Fibroblast of skin of abdomen (primary cell): ENCODE results near the gene PANK2.
"Not testable (repeated sequence)": the region's sequence is repeated elsewhere in the genome, so short reads cannot be mapped to it uniquely, and the experiment has no call there.

ENCODE experiments used
- DNase-seq: peaks from one replicate; pipeline ENCODE4 v3.0.0-alpha.2; 2013

PANK2 gene

DNA sequence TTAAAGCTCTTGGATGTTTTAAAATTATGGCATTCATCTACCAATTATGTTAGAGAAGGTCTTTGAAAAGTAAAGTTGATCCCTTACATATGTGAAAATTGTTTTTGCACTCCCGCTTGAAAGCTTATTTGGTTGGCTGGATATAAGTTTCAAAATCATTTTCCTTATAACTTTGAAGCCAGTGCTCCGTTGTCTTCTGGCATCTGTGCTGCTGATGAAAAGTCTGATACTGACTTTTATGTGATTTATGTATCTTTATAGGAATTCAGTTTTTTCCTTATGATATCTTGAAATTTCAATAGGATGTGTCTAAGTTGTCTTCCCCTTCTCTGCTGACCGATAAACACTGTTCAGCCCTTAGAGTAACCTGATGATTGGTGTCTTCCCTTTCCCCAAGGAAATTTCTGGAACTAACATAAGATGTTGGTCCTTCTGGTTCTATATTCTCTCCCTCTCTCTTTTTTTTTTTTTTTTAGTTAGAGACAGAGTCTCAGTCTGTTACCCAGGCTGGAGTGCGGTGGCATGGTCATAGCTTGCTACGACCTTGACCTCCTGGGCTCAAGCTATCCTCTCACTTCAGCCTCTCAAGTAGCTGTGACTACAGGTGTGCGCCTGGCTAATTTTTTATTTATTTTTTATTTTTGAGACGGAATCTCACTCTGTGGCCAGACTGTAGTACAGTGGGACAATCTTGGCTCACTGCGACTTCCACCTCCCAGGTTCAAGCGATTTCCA lies 12.7 kb downstream of the PANK2 start:
- no peak for DNase-seq

DNA sequence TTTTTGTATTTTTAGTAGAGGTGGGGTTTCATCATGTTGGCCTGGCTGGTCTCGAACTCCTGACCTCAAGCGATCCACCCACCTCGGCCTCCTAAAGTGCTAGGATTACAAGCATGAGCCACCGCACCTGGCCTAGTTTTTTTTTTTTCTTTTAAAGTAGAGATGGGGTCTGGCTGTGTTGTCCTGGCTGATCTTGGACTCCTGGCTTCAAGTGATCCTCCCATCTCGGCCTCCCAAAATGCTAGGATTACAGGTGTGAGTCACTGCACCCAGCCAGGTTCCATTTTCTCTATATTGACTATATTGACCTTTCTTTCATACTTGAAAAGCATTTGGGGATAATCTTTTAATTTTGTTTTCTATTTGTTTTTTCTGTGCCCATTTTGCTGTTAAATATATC lies 13.3 kb downstream of the PANK2 start:
- no peak for DNase-seq

DNA sequence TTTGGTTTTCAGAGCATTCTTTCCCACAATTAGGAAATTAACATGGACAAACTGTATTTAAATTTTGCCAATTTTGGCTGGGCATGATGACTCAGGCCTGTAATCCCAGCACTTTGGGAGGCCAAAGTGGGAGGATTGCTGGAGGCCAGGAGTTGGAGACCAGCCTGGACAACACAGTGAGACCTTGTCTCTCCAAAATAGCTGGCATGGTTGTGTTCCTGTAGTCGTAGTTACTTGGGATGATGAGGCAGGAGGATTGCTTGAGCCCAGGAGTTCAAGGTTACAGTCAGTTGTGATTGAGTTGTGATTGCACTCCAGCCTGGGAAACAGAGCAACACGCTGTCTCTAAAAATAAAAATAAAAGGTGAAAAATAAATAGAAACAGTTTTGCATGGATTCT lies 15.0 kb downstream of the PANK2 start:
- DNase-seq = no peak

DNA sequence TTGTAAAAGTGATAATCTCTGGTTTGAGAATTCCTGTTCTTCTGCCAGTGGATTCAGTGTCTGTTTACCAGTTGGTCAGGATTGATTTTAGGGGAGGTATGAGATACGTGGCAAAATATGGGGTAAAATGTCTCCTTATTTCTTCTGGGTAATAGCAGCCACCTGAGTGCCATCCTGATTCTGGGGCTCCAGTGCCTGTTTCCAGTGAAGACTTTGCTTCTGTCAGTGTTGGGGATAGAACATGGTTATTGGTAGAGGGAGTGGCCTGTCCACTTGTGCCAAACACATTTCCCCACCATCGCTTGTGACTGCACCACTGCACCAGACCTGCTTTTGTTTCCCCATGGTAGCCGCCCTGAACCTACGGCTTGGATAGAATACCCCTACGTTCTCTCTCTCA lies 15.7 kb downstream of the PANK2 start:
- no peak for DNase-seq

DNA sequence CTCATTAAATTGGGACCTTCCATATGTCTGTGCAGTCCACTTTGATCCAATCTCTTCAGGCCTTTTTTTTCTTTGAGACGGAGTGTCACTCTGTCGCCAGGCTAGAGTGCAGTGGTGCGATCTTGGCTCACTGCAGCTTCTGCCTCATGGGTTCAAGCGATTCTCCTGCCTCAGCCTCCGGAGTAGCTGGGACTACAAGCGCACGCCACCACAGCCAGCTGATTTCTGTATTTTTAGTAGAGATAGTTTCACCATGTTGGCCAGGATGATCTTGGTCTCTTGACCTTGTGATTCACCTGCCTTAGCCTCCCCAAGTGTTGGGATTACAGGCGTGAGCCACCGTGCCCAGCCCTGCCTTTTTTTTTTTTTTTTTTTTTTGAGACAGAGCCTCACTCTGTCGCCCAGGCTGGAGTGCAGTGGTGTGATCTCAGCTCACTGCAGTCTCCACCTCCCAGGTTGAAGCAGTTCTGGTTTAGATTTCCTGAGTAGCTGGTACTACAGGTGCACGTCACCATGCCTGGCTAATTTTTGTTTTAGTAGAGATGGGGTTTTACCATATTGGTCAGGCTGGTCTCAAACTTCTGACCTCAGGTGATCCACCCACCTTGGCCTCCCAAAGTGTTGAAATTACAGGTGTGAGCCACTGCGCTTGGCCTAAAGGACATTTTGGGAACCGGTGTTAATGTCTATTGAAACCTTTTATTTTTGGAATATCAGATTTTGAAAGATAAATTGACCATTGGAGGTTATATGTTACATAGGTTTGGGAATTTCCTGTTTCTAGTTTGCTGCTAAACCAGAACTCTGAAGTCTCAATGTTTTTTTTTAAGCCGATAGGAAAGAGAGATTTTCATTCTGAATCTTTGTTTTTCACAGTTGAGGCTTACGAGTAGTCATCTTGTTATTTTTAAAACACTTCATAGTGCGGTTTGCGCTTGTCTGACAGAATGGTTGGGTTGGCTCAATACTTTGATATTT lies 17.8 kb downstream of the PANK2 start:
- not testable (repeated sequence) for DNase-seq

DNA sequence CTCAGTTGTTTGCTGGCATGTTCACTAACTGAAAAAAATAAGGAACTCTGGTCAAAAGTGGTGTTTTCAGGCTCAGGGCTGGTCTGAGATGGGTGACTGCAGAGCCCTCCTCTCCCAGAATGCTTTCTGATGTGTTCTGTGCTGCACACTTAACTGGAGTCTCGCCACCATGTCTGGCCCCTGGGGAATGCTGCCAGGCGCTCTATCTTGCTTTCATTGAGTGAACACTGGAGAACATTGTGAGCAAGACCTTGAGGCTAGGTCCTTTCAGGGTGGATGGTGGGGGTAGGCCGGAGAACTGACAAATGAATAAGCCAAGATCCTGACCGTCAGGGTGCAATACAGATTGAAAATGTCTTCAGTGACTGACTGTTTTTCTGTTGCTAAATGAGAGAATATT lies 19.5 kb downstream of the PANK2 start:
- no peak for DNase-seq

DNA sequence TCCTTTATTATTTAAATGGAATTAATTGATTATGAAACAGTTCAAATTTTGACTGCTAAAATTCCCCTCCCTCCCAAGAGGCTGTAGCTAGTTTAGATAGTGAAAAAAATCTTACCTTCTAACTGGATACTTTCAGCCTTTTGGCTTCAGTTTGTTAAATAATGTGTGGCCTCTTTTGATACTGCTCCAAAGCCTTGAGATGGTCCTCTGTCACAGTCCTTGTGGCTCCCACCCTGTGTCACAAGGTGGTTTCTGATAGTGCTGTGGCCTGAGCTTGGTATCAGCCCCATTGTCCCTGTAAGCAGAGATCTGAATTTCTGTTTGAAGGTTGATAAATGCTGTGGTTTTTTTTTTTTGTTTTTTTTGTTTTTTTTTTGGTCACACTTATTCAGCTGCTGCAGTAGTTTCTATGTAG lies 20.8 kb downstream of the PANK2 start:
- DNase-seq = no peak

DNA sequence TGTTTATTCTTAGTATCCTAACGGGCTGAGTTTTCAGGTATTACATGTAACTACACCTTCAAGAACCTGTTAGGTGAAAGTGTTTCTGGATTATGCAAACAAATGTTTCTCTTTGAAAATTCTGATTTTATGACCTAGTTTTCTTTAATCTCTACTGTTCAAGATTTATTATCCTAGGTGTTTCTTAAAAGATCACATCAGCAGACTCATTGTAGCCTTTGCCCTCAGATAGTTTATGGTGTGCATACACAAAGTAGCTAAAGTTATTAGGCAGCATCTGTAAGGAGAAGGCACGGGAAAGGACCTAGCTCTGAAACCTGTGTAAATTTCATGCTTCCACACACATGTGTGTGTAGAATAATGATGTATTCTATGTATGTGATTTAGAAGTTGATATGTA lies 21.7 kb downstream of the PANK2 start:
- DNase-seq = no peak

DNA sequence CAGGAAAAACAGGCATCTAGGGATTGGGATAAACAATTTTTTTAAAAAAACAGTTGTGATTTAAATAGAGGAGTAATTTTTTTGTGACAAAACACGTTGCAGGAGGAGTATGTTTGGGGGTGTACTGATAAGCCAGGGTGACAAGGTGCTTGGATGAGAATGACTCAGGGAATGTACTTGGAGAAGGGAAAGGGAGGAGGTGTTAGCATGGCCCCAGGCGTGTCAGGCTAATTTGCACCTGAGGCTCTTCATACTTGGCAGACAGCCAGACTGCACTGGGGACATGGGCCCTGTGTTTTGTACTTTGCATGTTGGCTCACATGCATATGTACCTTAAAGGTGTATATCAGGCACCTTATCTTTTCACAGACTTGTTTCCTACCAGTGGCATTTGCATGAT lies 22.8 kb downstream of the PANK2 start:
- DNase-seq = no peak

DNA sequence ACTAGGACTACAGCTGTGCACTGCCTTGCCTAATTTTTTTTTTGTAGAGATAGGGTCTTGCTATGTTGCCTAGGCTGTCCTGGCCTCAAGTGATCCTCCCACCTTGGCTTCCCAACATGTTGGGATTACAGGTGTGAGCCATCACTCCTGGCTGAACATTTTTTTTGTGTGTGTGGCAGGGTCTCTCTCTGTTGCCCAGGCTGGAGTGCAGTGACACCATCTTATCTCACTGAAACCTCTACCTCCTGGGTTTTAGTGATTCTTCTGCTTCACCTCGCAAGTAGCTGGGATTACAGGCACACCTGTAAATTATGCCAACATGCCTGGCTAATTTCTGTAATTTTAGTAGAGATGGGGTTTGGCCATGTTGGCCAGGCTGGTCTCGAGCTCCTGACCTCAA lies 25.3 kb downstream of the PANK2 start:
- no peak for DNase-seq

DNA sequence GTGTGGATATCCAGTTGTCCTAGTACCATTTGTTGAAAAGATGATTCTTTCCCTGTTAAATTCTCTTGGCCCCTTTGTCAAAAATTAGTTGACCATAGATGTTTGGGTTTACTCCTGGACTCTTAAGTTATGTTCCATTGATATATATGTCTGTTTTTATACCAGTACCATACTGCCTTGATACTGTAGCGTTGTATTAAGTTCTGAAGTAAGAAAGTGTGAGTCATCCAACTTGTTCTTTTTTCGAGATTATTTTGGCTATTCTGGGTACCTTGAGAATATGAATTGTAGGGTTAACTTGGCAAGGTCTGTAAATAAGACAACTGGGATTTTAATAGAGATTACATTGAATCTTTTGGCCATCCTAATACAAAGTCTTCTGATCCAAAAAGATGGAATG lies 26.5 kb downstream of the PANK2 start:
- DNase-seq = no peak

DNA sequence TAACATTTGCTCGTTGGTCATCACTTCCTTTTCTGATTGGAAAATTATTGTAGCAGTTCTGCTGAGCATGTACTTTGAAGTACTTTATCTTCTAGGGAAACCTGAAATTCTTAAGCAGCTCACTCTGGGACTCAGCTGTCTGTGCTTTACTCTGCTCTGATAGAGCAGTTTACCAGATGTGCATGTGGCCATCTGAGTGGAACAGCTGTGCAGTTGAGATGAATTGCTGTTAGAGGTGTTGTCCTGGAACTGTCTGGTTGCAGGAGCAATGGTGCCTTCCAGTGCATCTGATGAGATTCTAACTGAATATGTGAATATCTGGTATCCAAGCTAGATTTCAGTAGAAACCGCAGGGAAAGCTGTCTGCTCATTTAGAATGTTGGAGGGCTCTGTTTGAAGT lies 27.2 kb downstream of the PANK2 start:
- no peak for DNase-seq

DNA sequence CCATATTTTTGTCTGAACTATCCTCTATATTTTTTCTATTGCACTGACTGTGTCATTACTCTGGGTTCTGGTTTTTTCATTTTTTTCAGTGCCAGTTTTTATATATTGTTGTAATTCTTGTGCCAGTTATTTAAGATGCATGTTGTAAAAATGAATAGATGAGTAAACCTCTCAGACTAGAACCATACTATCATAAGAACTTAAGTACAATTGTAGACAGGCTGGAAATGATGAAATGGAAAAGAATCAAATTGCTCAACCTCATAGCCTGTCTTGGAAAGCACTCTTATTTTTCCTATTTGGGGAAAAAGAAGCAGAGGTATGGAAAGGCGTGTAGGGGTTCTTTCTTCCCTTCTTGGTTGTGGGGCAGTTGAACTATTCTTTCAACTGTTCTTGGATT lies 30.2 kb downstream of the PANK2 start:
- peak; percentile 51 for DNase-seq

DNA sequence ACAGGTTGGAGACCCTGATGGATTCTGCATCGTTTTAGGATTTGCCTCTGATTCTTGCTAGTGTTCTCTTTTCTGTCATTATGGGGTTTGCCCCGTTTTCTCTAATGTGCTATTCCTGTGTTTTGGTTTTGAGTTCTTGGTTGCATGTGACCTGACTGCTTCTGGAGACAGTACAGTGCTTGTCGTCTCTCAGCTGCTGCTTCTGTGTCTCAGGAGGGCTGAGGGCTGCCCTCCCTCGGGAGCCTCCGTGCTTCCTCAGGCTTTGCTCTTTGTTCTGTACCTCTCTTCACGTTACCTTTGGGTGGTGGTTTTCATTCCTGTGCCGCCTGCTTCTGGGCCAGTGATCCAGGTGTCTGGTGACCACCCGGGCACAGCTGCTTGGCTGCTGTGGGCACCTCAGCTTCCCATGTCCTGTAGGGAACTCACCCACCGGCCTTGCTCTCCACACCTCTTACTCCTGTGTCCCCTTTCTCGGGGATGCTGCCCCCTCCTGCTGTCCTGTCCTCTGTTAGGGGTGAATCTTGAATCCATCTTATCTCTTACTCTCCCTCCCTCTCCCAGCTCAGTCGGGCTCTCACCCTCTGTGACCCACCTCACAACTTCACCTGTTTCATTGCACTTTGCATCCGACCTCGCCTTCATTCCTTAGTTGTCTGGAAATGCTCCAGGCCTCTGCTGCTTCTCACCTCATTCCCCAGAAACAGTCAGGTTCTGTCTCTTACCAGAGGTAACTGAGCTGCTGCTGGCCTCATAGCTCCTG lies 33.2 kb downstream of the PANK2 start:
- DNase-seq = no peak

DNA sequence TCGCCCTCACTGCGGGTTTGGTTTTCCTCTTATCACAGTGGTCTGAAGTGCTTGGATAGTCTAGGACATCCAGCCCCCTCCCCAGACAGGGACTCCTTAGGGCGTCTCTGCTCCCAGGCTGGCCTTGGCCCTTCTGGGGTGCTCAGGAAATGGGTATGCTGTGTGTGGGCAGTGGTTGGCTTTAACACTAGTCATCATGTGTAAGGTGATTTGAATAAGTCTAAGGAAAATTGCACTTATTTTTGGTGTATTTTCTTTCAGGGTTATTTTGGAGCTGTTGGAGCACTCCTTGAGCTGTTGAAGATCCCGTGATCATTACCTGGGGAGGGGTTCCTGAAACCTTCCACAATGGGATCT lies 33.8 kb downstream of the PANK2 start:
- DNase-seq = no peak

DNA sequence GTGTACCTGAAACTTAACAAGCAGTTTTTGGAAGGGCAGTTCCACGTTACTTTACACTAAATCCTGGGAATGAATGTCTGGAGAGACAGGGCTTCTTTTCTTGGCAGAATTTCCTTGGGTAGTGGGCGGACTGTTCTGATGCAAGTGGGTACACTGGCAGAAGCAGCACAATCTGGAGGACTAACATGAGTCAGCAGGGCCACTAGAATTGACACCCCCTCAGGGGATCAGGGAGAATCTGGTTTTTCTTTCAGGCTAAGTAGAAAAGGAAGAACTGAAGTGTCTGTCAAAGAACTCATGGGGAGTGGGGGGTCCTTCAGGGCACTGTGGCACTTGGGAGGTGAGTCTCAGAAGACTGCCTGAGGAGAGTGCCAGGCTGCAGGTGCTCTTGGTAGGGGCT lies 34.6 kb downstream of the PANK2 start:
- peak; percentile 36 for DNase-seq

DNA sequence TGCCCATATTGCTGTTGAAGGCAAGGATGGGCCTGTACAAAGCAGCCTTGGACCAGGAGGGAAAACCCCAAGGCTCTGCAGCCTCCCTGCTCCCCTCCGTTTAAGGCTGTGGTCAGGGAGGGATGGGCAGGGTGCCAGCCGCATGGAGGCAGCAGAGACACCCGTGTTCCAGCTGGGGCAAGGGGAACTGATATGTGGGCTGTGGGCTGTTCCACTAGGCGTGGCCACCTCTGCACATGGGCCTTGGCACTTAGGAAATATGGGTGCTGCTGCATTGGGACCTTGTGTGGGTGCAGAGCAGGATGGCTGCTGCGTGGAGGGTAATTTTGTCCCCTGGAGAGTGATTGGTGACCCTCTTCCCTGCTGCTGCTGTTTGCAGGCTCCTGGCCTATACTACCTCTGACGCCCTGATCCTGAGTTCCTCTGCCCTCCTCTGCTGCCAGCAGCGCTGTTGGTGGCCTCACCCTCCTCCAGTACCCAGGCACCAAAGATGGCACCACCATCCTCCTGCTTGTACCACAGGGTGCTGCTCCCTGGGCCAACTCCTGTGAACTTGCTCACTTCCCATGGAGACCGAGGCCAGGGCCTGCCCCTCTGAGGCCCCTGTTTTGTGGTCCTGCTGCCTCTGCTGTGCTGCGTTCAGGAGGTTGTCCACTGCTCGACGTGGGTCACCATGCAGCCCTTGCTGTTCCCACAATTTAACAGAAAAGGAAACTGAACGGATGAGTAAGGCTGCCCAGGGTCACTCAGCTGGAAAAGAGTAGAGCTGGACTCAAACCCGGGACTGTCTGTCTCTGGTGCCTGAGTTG lies 35.3 kb downstream of the PANK2 start:
- no peak for DNase-seq

DNA sequence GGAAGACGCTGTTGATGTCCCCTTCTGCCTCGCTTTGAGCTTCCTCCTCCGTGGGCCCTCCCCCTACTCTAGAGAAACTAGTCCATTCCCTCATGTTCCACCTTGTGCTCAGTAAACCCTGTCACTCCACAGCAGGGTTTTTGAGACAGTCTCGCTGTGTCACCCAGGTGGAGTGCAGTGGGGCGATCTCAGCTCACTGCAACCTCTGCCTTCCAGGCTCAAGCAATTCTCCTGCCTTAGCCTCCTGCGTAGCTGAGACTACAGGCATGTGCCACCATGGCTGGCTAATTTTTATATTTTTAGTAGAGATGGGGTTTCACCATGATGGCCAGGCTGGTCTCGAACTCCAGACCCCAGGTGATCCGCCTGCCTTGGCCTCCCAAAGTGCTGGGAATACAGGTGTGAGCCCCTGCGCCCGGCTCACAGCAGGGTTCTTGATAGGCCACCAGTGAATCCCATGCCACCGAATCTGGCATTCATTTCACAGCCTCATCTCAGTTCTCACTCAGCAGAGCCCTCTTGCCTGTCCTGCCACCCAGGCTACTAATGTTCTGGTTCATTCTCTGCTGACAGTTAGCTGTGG lies 36.0 kb downstream of the PANK2 start:
- no peak for DNase-seq

DNA sequence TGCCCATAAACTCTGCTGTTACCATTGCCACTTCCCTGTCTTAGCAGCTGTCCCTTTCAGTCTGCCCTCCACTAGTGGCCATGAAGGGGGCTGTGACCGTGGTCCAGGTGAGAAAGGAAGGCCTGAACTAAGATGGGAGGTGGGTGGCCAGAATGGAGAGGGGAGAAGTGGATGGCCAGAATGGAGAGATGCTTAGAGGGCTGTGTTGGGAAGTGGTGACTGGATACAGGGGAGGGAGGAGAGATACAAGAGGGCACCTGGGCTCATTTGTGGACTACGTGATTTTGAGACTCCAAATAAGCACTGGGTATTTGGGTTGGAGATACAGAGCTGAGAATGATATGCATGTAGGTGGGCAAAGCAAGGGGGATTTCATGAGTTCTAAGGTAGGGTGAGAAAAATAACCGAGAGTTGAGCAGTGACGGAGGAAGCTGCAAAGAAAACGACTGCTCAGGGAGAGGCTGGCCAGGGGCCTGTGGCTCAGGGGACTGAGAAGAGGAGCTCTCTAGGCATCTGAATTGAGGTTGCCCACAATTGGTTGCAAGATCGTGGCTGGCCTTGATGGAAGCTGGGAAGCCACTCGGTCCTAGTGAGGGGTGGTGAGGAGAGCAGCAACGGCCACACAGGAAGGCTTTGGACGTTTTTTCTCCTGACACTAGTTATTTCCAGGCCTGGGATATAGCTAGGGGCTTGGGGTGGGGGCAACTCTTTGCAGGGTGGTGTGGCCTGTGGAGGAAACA lies 36.9 kb downstream of the PANK2 start:
- no peak for DNase-seq

DNA sequence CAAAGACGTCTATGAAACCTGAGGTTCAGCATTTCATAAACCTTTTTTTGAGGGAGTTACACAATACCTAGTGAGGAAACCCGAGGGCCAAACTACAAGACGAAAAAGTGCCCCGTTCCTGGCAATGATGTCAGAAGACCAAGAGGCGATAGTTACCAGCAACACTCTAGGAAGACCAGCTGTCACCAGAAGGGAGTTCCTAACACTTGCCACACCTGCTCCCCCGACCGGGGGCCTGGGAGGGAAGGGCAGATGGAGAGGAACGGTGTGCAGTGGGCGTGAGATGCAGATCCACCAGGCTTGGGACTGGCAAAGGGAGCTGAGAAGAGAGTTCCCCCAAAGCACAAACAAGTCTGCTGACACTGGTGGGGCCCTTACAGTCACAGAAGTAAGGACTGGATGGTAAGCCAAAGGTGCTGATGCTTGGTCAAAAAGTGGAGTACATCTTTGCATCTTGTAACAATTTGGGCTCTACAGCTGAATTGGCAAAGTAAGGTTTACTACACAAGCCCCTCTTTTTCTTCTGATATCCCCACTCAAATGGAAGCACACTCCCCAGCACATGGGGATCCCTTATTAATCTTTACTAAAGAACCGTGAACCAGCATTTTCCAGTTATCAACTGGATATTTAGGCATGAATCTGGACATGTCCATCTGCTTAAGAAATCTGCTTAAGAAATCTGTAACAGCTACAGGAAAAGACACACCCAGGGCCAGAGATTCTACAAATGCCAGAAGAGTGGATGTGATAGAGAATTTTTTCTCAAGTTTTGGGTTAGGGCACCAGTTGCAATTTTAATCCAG lies 38.5 kb downstream of the PANK2 start:
- DNase-seq = no peak

DNA sequence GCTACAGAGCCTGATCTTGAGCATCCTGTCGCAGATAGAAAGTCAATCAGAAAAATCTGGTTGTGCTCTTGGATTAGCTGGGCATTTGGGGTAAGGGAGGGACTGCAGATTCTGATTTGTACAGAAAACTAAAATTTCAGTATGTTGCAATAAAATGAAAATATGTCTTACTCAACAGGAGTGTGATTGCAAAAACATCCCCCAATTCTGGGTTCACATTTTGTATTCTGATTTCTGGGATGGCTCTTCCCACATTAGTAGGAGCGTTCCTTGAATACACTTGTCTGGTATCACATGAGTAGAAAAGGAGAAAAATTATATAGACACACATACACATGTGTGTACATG lies 40.5 kb downstream of the PANK2 start:
- no peak for DNase-seq
